Measurements from ENCODE around the gene PGM5. TPM values are rescaled to one million over a fixed set of nuclear protein-coding genes. Genes with fewer than 3 reads are reported as not detected.
A peak's percentile ranks its signal among the peaks of the same experiment; 100 is the strongest.

PGM5 gene
- total RNA-seq, 1 donor from 2014 or later: 102 TPM

DNA sequence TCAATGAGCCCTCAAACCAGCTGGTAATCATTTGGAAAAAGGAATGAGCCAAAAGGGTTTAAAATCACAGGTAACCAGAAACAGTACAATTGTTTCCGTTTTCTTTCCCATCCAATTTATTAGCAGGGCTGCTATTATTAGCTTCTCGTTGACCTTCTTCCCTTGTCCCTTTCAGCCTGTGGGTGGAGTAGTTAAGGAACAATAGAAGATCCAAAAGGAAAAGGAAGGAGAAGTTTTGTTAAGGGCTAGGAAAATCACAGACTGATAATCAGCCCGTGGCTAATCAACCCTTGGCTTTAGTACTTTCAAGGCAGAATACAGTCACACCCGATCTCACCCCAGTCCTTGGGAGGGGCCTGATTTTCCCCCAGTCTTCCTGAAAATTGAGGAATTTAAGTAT is 145.9 kb downstream of the PGM5 start:
- Histone ChIP-seq H3K9me3 (no peaks in the 10 kb centered on the region), H3K4me3 (no peak overlapping the region), H3K27me3 (no peaks in the 10 kb centered on the region), H3K27ac (peak overlapping the region; percentile 69), H3K36me3 (peaks cover 0 to 3% of the 10 kb centered on the region in 2 donors), H3K4me1 (peaks cover 16% of the 10 kb centered on the region)
- DNase-seq (ENCODE audit: extremely low spot score in 2 of 2): no peak
- no peak for TF ChIP-seq POLR2A (IDR thresholded peaks at IDR 0.05)
- no peak for TF ChIP-seq POLR2AphosphoS5 (IDR thresholded peaks at IDR 0.05; ENCODE audit: insufficient read depth in 1 of 2, low read depth in 1 of 2)
- no peak for TF ChIP-seq CTCF (IDR thresholded peaks at IDR 0.05)
- intact Hi-C loops (cut with DNase I): no loop called here

- intact Hi-C loops (cut with DNase I): no loop called here
- no peaks in the 10 kb centered on the region for H3K27me3 ChIP-seq
- no peak overlapping the region for H3K4me3 ChIP-seq
- H3K4me1 ChIP-seq: peaks cover 10% of the 10 kb centered on the region
- no peak for DNase-seq (ENCODE audit: extremely low spot score in 2 of 2)
- H3K27ac ChIP-seq: peak overlapping the region; percentile 40
- no peaks in the 10 kb centered on the region for H3K9me3 ChIP-seq
- H3K36me3 ChIP-seq: no peaks in the 10 kb centered on the region
- TF ChIP-seq POLR2A (IDR thresholded peaks at IDR 0.05): no peak
- no peak for TF ChIP-seq CTCF (IDR thresholded peaks at IDR 0.05)
Measured at GRCh38 chr9:68505681-68506409, 149.4 kb downstream of the PGM5 start.

- H3K36me3 ChIP-seq: no peaks in the 10 kb centered on the region
Measured at GRCh38 chr9:68506551-68506950, 150.1 kb downstream of the PGM5 start.

DNA sequence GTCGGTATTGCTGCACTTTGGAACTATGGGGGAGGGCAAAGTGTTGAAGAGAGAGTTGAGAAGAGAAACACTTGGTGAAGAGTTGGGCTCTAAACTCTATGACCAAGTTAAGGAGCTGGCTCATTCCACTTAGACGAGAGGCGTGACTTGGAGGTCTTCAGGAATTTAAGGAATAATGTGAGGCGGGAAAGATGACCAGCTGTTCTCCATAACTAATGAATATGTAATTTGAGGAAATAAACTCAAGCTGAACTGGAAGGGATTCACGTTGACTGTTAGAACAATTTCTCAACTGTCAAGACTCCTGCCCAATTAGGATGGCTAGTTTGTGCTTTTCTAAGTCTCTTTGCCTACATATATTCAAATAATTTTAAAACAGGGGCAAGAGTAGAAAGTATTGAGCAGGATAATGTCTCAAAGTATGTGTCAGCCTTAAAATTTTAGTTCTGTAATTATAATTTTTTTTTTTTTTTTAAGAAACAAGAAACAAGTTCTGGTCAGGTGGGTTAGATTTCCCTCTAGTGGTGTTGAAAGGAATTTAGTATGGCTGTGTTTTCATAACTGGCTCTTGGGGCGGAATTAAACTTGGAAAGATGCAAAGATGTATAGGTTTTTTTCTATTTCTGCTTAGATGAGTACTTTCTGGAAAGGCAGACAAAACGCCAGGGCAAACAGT is 150.9 kb downstream of the PGM5 start:
- DNase-seq (ENCODE audit: extremely low spot score in 2 of 2): no peak
- no peak for TF ChIP-seq POLR2A (IDR thresholded peaks at IDR 0.05)
- peak in 1 of 3 experiments; percentile 48 for TF ChIP-seq CTCF (IDR thresholded peaks at IDR 0.05)
- H3K9me3 ChIP-seq: no peaks in the 10 kb centered on the region
- intact Hi-C loops (cut with DNase I): no loop called here
- no peaks in the 10 kb centered on the region for H3K27me3 ChIP-seq
- H3K4me1 ChIP-seq: peaks cover 8% of the 10 kb centered on the region
- no peak overlapping the region for H3K4me3 ChIP-seq
- H3K36me3 ChIP-seq: no peaks in the 10 kb centered on the region
- H3K27ac ChIP-seq: peak overlapping the region; percentile 39

More at GRCh38 chr9:68506551-68506950, 150.1 kb downstream of the PGM5 start:
- TF ChIP-seq POLR2A (IDR thresholded peaks at IDR 0.05) (no peak), CTCF (IDR thresholded peaks at IDR 0.05) (no peak), POLR2AphosphoS5 (IDR thresholded peaks at IDR 0.05; ENCODE audit: insufficient read depth in 1 of 2, low read depth in 1 of 2) (no peak)
- H3K27ac ChIP-seq: peak overlapping the region; percentile 40
- intact Hi-C loops (cut with DNase I): no loop called here
- no peak overlapping the region for H3K4me3 ChIP-seq
- H3K4me1 ChIP-seq: peaks cover 8% of the 10 kb centered on the region
- no peak for DNase-seq (ENCODE audit: extremely low spot score in 2 of 2)
- H3K9me3 ChIP-seq: no peaks in the 10 kb centered on the region
- H3K27me3 ChIP-seq: no peaks in the 10 kb centered on the region

DNA sequence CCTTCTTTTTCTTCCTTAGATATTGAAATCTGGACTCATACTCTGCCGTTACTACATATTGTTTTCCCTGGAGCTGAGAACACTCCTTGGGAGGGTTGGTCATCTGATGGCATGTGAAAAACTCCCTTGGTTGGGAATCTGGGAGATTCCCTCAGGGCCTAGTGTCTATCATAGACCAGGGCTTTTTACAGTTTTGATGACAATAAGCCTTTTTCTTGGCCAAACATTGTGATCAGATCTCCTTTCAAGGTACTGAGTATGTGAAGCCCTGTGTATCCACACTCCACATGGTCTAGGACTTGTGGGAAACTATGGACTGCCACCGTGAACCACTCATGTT is 151.4 kb downstream of the PGM5 start:
- intact Hi-C loops (cut with DNase I): no loop called here
- Histone ChIP-seq H3K4me1 (peaks cover 8% of the 10 kb centered on the region), H3K4me3 (no peak overlapping the region), H3K9me3 (no peaks in the 10 kb centered on the region), H3K27ac (peak overlapping the region; percentile 39), H3K27me3 (no peaks in the 10 kb centered on the region), H3K36me3 (no peaks in the 10 kb centered on the region)
- no peak for DNase-seq (ENCODE audit: extremely low spot score in 2 of 2)
- TF ChIP-seq POLR2A (IDR thresholded peaks at IDR 0.05): no peak
- no peak for TF ChIP-seq CTCF (IDR thresholded peaks at IDR 0.05)
- TF ChIP-seq POLR2AphosphoS5 (IDR thresholded peaks at IDR 0.05; ENCODE audit: insufficient read depth in 1 of 2, low read depth in 1 of 2): no peak
